ENCODE data around the gene EMX1.

EMX1 gene

DNA sequence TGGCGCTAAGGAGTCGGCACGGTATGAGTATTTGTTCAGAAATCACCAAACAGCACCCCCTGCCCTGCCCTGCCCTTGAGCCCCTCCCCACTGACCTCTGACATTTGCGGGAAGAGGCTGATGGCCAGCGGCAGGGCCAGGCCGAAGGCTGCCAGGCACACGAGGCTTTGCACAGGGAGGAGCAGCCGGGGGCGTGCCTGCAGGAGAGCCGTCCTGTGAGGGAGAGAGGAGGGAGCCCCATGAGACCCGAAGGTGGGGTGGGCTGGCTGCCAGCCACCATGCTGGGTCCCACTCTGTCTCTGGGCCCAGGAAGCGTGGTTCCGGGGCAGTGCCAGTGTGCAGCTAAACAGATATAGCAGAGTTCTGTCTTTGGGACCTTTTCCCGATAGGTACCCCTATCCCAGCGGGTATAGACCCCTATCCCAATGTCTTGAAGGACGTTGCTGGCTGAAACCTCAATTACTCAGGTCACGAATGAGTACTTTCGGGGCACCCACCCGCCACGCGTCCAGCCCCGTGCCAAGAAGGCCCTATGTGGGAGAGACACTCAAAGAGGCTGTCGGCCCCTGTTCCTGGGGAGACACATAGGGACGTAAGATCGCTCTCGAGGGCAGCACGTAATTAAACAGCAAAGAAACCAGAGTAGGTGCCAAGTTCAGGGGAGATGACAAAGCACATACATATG lies 43.9 kb downstream of the EMX1 start:
- DNase-seq = no peak

DNA sequence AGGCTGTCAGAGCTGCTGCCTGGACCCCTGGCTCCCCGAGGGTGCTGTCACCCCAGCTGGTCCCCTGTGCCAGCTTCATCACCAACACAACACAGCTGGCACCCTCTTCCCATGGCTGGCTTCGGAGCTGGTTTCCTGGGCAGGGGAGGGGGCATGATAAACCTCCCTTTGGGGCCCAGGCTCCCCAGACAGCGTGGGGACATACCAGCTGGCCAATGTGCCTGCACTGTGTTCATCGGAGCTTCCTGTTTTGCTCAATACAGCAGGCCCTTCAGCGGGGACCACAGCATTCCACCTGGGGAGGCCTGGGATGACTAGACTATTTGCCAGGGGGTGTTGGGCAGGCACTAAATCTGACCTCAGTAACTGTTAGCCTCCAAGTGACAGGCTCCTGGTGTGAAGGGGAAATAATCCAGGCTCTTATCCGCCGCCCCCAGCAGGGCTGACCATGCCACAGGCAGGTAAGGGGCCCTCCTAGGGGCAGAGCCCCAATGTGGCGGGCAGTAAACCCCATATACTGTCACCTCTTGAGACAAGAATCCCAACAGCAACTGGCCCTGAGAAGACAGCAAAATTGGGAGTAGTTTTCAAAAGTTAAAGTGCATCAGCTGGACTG lies 44.6 kb downstream of the EMX1 start:
- DNase-seq = no peak

DNA sequence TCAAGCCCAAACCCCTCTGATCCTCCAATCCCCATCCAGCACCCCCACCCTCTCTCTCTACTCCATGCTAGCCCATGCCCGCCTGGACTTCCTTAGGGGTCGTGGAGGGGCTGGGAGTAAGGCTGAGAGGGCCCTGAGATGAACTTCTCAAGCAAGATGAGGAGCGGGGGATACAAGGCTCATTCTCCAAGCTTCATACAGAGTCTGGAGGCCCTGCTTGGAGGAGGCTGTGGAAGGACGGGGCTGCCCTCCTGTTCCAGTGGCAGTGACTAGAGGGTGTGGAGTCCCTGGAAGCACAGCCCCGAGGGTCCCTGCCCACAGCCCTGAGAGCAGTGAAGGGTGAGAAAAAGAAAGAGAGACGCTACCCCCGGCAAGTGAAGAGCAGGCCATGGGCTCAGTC lies 45.6 kb downstream of the EMX1 start:
- DNase-seq = no peak

DNA sequence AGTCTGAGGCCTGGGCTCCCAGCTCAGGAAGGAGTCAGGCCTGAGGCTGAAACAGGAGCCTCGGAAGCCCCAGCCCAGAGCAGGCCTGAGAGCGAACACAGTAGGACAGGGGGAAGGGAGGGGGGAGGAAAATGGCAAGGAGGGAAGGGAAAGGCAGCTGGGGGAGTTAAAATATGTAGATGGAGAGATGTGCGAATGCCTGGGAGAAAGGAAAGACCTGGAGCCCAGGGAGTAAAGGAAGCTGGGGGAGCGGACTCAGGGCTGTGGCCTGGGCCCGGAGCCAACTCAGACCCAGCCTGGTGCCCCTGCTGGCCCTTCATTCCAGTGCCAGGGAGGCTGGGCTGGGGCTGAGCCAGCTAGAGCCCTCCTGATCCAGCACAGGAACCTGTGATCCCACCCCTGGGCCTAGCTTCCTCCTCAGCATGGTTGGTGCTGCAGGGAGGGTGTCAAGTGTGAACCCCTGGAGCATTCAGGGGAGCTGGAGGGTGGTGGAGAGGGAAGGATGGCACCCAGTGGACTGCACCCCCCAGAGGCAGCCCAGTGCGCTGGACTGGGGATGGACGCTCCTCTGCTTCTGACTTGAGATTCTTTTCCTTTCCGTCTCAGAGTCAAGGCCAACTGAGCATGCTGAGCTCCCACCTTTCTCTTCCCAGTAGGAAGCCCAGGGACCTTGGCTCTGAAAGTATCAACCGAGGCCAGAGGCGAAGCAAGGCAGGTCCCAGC lies 46.3 kb downstream of the EMX1 start:
- DNase-seq = no peak

DNA sequence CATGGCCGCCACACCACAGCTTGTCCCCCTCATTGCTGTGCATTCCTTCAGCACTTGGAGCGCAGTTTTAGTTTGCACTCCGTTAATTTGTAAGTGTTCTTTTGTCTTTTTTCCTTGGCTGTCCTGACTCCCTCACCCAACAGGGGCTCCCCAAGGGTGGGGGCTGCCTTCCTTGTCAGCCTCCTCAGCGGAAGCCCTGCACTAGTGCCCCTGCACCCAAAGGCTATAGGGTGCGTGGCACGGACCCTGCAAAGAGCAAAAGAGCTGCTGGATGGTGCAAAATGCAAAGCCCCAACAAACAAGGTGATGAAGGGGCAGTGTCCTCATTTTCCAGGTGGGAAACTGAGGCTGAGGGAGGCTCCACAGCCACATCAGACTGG lies 46.8 kb downstream of the EMX1 start:
- DNase-seq = no peak

DNA sequence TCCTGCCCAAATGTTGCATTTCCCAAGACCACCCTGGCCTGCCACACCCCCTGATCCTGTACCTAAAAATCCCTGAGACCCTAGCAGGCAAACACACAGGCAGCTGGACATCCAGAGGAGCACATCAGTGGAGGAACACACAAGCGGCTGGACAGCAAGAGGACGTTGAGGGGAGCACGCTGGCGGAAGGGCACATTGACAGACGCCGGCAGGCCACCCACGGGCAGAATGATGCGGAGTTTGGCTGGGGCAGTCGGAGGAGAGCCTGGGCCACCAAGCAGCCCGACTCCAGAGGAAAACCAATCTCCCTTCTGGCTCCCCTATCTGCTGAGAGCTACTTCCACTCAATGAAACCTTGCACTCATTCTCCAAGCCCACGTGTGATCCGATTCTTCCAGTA lies 47.7 kb downstream of the EMX1 start:
- DNase-seq = no peak

DNA sequence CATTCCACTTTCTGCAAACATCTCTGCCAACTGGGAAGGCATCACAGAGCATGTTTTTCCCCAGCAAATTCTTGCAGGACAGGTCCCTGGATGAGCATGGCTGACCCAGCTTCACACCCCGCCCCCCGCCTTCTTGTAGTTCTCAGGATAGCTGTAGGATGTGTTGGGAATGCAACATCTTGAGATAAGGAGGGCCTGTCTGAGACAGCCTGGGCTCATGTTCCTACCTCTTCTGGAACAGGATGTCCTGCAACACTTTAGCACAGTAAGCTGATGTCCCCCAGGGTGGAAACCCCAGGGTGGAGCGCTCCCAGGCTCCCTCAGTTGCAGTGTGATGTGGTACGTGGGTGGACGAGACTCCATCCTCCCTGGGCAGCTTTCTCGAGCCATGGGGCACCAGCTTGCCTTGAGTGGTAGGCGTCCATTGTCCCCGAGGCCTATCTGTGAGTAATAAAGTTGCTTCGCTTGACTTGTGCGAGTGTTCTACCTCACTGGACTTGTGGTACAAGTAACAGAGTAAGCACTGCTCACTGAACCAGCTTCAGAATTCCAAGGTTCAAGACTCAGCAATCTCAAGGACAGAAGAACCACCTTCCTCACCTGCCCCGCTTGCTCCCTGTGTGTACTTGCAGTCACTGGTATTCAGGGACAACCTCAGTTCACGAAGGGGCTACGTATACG lies 48.6 kb downstream of the EMX1 start:
- DNase-seq = no peak

DNA sequence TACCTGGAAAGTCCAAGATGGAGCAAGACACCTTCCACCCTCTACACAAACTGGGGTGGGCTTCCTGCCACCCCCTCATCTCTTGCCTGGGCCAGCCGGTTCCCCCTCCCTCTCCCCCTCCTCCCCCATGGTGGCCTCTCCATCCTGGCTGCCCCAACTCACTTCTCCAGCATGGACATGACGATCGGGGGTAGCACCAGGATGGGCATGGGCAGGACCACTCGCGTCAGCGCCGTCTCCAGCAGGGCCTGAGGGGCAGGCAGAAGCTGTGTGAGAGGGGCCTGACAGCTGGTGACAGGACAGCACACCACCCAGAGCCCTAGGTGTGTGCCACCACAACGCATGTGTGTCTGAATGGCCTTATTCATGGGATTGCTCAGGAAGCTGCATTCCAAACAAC lies 51.0 kb downstream of the EMX1 start:
- no peak for DNase-seq

DNA sequence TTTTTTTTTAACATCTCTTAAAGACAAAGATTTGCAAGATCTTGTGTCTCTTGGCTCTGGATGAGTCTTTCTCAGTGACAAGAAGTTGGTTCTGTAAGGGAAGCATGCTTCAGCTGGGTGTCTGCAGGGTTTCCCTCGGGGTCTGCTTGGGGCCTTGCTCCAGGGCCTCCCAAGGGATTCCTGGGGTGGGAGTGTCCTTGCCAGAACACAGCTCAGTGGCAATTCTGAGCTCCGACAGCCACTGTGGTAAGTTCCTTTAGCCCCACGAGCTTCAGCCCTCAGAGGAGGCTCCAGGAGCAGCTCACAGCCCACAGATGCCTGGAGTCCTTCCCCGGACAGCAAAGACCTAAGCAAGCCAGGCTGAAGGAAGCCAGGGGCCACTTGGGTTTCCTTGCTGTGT lies 52.4 kb downstream of the EMX1 start:
- no peak for DNase-seq

DNA sequence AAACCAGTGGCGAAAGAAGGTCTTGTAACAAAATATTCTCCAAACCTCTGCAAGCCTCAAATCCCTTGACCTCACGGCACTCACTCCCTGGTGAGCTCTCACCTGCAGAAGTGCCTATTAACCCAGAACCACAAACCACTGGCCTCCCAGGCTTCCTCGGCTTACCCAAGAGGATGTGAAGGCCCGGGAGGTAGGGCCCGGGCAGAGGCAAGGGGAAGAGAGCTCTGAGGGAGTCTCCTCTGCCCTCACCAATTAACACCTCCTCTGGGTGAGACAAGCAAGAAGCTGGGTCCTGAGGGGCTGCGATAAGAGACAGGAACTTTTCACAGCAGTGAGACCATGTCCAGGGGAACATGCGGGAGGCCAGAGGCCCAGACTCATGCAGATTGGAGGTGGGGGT lies 53.7 kb downstream of the EMX1 start:
- no peak for DNase-seq

DNA sequence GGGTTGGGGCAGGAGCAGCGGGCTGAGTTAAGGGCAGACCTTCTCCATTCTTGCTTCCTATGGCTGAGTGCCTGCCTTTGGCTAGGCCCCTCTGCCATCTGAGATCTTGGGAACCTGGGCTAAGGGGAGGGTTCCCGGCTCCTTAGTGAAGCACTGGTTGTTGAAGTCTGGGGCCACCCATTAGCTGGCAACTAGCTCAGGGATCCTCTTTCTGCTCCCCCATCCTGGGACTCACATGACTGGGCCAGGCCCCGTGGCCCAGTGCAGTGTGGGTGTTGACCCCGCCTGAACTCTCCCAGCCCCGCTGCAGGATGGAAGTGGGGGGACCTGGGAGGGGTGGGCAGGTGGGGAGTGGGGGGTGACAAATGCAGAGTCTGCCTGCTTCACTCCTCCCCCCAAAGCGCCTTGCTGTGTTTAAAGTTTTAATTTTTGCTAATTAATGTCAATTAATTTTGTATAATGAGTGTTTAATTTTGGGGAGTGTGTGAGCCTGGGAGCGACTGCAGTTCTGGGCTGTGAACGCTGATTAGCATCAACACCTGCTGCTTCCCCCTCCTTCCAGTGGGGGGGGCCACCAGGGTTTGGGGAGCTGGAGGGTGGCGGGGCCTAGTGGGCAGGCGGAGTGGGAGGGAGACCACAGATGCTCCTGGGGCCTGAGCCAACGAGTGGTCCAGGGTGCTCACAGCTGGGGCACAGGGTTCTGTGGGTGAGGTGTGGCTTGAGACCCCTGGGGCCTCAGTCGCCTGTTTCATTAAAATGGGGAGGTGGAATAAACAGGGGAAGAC lies 55.2 kb downstream of the EMX1 start:
- no peak for DNase-seq

DNA sequence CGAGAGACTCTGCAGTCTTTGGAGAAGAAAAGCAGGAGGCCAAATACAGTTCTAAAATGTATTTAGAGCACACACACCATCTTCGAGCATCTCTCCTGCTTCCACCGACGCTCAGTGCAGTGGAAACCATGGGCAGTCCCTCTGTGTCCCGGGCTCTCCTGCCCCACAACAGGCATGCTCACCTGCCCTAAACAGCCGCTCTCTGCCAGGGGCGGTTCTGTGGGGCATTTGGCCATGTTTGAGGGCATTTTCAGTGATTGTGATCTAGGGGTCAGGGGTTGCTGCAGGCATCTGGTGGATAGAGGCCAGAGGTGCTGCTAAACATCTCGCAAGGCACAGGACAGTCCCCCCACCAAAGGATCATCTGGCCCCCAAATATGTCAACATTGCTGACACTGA lies 55.8 kb downstream of the EMX1 start:
- no peak for DNase-seq

DNA sequence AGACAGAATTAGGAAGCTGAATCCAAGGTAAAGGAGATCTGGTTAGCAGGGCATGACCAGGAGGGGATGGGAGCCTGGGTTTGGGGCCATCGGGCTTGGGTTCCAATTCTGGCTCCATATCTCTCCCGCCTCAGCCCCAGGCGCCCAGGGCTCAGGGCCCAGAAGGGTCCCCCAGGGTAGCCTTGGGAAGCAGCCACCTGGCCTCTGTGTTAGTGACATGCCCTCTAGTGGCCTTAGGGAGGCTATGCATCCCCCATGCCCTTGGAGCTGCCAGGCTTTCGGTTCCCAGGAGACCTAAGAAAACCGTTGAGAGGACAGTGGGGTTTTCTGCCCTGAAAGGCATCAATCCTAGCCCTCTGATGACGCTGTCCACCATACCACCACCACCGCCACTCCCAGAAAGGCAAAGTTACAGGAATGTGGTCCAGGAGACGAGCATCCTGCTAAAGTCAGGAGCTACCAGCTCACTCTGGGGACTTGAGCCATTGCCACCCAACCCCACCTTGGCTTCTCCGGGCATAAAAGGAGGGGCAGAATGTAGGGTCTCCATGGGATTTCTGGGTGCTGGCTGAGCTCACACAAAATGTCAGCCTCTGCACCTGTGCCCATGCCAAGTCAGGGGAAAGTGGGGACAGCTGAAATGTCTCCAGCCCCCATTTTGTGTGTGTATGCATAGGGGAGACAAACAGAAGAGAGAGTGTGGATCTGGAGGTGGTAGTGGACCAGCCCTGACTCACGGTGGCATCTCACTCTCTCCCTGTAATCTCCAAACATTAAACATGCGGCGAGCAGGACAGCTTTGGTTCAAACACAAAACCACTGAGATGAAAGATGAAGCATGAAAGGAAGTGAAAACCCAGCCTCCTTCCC lies 56.5 kb downstream of the EMX1 start:
- peak; percentile 75 for DNase-seq

DNA sequence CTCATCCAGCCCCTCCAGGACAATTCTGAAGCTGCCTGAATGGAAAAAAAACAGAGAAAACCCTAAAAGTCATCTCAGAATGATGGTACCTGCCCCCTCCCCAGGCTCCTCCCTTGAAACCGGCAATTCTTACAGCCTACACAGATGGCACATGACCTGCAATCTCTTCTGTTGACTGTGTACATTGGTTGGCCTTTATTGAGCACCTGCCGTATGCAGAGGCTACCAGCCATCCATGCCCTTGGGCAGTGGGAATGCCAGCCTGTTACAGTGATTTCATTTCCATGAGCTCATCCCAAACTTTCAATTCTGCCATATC lies 57.1 kb downstream of the EMX1 start:
- DNase-seq = no peak

DNA sequence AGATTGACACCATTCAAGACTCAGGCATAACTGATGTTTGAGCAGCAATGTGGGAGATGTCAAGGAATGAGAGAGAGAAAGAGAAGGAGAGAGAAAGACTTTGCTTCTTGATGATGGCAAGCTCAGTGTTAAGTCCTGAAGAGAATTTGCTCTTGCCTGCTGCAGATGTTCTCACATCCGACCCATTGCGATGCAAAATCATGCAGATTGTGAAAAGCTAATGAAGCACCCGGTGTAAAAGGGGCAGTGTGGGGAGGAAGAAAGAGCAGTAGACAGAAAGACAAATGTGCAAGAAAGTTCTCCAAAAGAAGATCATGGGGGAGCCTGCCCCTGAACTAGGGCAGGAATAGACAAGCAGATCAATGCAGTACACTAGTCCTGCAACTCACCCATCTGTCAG lies 57.7 kb downstream of the EMX1 start:
- DNase-seq = no peak

DNA sequence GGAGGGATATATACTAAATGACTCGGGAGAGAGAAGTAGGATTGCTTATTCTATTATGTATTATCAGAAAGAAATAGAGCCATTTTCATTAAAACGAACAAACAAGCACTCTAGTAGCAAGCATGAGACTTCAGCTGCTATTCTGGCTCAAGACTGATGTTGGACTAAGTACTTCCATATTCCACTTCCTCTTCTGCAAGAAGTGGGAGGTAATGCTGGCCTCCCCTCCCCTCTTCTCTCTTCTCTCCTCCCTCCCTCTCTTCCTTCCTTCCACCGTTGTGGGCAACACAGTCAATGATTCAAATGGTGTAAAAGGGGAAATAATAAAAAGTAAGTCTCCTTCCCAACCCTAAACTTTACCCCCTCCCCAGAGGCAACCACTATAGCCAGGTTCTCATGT lies 62.6 kb downstream of the EMX1 start:
- no peak for DNase-seq

DNA sequence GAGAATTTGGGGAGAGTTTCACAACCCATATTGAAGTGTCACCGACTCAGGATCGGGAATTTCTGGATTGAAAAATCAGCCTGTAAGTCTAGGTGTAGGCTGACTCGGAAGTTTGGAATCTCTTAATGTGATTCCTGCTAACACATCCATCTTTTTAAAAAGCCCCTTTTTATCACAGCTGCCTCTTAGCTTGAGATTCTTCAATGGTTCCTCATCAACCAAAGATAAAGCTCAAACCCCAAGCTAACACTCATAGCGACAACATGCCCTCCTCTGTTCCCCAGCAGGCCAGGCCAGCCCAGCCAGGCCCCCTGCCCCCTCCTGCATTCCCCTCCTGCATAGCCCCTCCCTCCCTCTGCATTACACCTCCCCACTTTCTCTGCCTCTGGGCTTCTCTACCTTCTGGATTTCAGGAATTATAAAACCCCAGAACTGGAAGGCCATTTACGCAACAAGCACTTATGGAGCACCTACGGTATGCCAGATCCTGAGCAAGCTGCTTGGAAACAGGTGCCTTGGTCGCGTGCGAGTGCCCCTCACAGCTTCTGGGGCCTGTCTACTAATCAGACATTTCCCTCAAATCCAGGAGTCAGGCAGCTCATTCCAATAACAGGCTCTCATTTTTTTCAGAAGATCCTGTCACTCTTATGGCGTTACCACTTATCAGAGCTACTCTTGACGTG lies 63.4 kb downstream of the EMX1 start:
- no peak for DNase-seq

DNA sequence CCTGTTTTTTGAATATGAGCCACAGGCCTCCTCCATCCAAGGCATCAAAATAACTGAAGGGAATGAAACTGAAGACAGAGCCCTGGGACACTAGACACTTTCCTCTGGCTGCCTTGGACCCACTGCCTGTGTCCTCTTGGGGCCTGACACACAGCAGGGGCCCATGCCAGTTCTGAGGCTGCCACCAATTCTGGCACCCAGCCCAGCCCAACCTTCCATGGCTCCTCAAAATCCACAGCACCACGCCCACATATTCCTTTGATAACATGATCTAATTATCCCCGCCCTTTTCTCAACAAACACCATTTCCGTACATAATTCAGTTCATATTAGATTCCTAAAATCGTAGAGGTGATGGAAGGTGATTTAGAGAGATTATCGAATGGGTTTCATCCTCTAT lies 64.2 kb downstream of the EMX1 start:
- DNase-seq = no peak

DNA sequence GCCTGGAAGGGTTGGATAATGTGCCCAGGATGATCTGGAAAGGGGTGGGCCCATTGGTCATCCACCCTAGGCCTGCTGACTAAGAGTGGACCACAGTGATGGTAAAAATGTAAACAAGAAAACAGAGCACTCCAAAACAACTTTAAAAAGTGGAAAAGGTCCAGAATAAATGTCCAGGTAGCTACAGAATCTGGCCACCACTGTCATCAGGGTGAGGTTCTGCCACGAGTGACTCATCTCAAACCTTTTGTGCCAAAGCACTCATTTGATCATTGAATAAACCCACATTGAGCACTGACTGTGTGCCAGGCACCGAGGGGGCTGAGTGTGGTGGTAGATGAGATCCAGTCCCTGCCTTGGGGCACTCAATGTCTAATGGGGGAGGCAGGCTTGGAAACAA lies 64.9 kb downstream of the EMX1 start:
- no peak for DNase-seq

DNA sequence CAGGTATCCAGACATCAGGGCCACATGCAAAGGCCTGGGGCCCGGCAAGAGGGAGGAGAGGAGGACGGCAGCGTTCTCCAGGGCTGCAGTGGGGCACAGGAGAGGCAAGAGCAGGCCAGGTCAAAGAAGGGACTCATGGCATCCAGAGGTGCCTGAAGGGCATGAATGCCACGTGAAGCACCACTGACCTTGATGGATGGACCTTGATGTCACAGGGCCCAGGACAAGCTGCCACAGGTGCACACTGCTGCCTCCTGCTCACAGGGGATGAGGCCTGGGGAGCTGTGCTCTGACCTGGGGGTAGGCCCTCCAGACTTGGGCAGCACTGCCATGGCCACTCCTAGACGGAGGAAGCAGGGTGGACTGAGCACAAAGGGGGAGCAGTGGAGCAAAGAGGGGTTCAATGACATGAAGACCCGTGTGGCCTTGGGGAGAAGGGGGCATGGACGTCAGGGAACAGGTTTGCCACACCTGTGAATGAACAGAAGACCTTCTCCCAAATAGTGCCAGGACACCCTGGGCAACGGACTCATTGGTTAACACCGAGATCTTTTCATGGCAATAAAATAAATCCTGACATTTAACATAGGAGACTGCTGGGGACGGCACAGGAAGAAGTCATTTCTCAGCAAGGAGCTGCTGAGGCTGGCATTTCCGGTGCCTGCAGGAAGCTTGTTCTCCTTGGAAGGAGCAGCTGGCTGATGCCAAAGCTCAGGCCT lies 65.6 kb downstream of the EMX1 start:
- DNase-seq = no peak
